GM21529 (cell line): ENCODE measurements around the gene POLG.

Experiments
- ATAC-seq: cut with Tn5 transposase; IDR thresholded peaks from one replicate; pipeline ENCODE4 v1.9.1; 2021; ENCODE audit not compliant: unreplicated experiment

Gene POLG

GRCh38 chr15:89356634-89357298, 22.1 kb upstream of the POLG start:
- ATAC-seq, result no peak

GRCh38 chr15:89353991-89354390, 19.4 kb upstream of the POLG start:
- ATAC-seq, result no peak

- ATAC-seq, result no peak
Measured at GRCh38 chr15:89352476-89352875, 17.9 kb upstream of the POLG start.

DNA sequence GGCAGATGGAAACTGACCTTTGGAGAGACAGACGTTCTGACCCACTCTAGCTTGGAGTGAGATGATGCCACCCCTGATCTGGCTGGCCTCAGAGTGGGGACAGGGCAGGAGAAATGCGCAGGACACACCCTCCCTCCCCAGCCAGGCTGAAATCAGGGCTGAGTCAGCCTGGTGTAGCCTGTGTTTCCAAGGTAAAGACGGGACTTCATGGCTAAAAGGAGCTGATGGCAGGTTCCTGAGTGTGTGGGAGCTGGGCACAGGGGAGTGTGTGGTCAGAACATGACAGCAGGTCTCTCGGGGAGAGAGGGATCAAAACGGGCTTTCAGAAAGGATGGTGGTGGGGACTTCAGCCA, 14.6 kb upstream of the POLG start:
- ATAC-seq, result no peak

DNA sequence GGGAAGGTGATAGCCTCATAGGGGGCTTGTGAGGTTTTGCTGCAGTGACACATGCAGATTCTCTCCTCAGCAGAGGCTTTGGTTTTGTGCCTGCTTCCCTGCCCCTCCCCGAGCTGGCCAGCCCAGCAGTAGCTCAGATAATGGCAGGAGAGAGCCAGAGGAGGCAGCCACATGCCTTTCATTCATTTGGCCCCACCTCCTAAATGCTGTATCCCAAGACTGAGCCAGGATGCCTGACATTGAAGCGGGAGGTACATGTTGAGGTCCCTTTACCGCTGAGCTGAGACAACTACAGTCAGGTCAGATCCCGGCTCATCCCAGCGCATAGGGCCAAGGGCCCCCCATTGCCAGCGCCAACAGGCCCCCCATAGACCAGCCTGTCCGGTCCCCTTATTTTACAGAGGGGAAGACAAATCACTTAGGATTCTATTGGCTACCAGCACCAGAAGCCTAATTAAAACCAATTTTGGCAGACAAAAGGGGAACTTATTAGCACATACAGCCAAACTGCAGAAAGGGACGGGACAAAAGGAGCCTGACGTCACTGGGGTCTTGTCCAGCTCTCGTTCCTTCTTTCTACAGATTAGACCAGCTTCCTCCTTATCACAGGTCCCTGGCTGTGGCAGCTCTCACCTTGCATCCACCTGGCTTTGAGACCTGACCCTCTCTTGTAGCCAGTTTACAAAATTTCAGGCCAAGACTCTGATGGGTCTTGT, 12.1 kb upstream of the POLG start:
- no peak for ATAC-seq

- no peak for ATAC-seq
Measured at GRCh38 chr15:89345248-89345647, 10.6 kb upstream of the POLG start.

GRCh38 chr15:89342840-89343239, 8.2 kb upstream of the POLG start:
- ATAC-seq, result no peak

DNA sequence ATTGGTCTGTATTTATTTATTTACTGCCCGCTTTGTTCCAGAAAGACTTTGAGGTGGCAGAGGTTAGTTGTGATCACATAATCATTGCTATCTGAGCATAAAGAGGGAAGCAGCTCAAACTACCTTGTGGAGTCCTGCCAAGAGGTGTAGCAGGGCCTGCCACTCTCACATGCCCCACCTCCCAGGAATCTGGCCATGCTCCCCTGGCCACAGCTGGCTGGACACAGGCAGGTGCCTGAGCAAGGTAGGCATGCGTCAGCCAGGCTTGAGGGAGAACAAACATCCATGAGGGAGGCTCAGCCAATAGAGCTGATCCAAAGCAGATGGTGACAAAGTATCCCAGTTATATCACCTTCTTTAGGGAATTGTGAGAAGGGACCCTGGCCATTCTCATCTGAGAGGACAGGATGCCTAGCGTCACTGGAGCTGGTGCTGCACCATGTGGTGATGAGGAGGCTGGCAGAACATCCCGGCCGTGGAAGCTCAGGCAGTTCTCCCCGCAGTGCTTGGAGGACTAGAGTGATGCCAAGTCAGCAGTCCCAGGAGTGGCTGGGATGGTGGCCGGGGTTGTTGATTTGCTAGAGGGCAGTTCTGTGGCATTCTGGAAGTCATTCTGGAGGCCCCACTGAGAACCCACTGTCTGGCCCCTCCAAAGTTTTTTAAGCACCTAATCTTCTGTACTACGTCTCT, 6.8 kb upstream of the POLG start:
- no peak for ATAC-seq

DNA sequence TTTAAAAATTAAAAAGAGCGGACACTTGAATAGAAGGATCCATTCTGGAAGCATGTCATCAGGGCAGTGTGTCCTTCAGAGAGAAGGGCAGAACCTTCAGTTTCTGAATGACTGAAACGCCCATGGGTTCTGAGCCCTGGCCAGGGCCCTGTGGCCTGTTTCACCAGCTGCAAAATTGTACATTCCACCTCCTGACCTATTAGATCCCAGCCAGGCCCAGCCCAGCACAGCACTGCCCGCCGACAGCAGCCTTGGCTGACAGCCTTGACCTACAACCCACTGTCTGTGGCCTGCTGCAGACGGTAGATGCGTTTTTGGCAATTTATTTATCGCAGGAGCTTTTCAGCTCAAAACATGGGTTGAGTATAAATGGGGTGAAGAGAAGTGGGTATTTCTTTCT, 5.9 kb upstream of the POLG start:
- no peak for ATAC-seq

- ATAC-seq, result no peak
Measured at GRCh38 chr15:89338036-89338435, 3.4 kb upstream of the POLG start.

DNA sequence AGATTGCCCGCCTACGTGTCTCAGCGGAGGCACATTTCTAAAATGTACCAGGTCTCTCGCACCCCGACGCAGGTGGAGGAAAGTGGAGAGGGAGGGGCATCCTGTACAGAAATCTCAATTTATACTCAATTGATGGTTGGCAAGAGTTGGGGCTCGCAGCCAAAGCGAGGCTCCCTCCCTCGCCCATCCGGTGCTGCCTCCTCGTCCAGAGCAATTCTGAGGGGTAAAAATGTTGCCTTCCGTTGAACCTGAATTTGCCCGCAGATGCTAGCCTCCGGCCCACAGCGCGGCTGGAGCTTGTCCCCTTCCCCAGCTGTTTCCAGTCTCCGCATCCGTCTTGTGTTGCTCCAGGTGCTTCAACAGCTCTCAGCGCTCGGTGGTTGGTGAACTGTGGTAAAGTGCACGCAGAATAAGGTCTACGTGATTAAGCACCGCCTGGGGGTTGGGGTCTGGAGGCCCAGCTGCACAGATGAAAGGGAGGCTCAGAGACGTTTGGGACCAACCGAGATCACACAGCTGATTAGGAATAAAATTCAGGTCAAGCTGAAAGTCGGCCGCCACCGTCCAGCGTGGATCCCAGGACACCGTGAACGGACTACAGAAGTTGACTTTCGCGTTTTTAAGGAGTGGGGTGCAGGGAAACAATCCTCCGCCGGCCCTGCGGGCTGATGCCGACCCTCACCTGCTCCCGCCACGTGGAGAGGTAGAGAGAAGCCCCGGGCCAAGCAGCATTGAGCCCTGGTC, 846 bp upstream of the POLG start:
- ATAC-seq, result no peak

- ATAC-seq, result no peak
Measured at GRCh38 chr15:89333959-89334509, 590 bp downstream of the POLG start.

- no peak for ATAC-seq
Measured at GRCh38 chr15:89333011-89333860, 1.4 kb downstream of the POLG start.

GRCh38 chr15:89332446-89332845, 2.2 kb downstream of the POLG start:
- ATAC-seq, result no peak

DNA sequence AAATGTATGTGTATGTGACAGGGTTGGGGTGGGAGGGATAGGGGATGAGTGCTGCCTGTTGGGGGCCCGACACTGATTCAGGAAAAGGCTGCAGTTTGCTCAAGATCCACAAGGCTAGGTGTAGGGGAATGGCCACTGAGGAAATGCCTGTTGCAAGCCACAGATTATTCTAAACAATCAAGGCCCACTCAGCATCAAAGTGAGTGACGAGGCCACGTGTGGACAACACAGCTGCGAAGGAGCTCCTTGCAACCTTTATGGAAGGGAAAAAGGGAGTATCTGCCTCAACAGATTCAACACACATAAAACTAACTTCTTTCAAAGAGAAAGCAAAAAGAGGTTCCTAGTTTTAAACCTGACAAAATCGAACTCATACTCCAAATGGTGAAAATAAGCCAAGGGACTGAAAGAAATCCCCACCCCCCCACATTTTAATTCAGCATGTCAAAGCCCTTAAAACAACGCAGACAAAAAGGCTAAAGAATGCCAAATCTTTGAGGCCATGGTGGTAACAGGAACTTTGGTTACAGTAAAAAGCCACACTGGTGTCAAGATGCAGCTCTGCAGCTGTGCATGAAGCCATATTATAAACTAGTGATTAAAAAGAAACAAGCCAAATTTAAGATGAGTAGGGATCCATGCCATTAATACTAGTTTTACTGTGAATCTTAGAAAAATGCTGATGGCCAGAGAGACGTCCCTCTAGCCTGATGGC, 3.6 kb downstream of the POLG start:
- no peak for ATAC-seq

GRCh38 chr15:89330119-89330518, 4.5 kb downstream of the POLG start:
- ATAC-seq, result no peak

DNA sequence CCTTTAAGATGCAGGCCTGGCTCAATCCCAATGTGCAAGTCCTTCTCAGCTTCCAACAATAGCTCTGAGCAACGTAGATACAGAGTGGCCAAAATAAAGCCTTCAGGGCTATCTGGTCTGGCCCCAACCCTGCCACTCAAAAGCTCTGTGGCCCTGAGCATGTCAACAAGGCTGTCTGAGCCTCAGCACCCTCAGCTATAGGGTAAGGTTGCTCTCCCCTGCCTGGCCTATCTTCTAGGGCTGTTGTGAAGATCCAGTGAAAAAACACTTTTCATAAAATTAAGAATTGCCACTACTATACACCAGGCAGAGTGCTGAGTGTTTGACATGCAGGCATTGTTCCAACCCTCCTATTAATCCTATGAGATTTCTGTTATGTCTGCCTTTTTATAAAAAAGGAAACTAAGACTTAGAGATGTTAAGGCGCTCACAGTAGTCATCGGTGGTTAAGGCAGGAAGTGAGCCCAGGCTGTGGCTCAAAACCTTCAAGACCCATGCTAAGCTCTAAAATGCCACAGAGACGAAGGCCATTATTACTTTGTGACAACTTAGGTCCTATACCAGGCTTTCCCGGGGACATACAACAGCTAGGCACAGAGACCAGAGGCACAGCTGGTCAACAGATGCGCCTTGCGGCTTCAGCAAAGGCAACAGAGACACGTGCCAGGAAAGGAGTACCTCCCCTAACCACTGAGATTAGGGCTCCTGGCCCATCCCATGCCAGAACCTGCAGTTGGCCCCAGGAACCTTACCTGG, 5.1 kb downstream of the POLG start:
- no peak for ATAC-seq

- no peak for ATAC-seq
Measured at GRCh38 chr15:89328398-89329254, 6.0 kb downstream of the POLG start.
